ENCODE results near the gene EEF1G.

- TF ChIP-seq CTCF (IDR thresholded peaks at IDR 0.05), result no peak
- TF ChIP-seq EZH2 (IDR thresholded peaks at IDR 0.05; ENCODE audit: borderline replicate concordance, insufficient read depth, low read depth, low read length, poor library complexity, severe bottlenecking), result no peak
Observed at GRCh38 chr11:62538470-62539237, 35.0 kb downstream of the EEF1G start.

Measured in B cell (primary cell).